ENCODE results near the gene FOLR2.

DNA sequence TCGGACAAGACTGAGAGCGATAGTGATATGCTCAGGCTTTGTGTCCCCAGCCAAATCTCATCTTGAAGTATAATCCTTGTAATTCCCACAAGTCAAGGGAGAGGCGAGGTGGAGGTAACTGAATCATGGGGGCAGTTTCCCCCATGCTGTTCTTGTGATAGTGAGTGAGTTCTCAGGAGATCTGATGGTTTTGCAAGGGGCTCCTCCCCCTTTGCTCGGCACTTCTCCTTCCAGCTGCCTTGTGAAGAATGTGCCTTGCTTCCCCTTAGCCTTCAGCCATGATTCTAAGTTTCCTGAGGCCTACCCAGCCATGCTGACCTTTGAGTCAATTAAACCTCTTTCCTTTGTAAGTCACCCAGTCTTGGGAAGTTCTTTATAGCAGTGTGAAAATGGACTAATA lies 7.5 kb upstream of the FOLR2 start:
- TF ChIP-seq GATA3 (IDR thresholded peaks at IDR 0.05; ENCODE audit: low read depth, low read length) (no peak), GATA2 (IDR thresholded peaks at IDR 0.05; ENCODE audit: low read depth, low read length) (no peak)
